HG02610 (cell line): ENCODE data around the gene BFAR.
"Not testable (repeated sequence)": the region's sequence is repeated elsewhere in the genome, so short reads cannot be mapped to it uniquely, and the experiment has no call there.

Experiments
- ATAC-seq: cut with Tn5 transposase; IDR thresholded peaks from one replicate; pipeline ENCODE4 v1.9.1; 2021; ENCODE audit warnings: mild to moderate bottlenecking, moderate library complexity; ENCODE audit not compliant: unreplicated experiment

Gene BFAR

DNA sequence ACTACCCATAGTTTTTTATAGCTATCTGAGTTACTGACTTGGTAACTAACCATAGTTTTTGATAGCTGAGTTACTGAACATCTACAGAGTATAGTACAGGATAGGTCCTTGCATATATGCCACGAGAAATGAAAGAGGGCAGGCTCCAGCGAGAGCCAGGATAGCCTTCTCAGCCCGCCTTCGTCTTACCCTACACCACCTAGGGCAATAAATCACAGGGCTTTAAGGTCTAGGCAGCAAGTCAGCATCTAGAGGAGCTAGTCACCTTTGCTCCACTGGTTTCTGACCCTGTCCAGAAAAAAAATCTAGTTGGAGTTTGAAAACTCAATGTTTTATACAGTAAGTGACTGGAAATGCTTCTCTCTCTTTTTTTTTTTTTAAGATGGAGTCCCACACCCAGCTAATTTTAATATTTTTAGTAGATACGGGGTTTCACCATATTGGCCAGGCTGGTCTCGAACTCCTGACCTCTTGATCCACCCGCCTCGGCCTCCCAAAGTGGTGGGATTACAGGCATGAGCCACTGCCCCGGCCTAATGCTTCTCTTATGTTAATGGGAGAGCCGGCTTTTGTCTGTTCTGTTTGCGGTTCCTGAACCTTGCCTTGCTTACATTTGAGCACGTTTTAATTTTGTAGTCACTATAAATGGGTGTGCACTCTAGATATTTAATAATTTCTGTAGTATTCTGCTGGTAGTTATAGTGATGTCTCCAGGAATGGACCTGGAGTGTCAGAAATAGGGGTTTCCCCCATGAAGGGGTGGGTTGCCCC, 2.8 kb downstream of the BFAR start:
- ATAC-seq: no peak

DNA sequence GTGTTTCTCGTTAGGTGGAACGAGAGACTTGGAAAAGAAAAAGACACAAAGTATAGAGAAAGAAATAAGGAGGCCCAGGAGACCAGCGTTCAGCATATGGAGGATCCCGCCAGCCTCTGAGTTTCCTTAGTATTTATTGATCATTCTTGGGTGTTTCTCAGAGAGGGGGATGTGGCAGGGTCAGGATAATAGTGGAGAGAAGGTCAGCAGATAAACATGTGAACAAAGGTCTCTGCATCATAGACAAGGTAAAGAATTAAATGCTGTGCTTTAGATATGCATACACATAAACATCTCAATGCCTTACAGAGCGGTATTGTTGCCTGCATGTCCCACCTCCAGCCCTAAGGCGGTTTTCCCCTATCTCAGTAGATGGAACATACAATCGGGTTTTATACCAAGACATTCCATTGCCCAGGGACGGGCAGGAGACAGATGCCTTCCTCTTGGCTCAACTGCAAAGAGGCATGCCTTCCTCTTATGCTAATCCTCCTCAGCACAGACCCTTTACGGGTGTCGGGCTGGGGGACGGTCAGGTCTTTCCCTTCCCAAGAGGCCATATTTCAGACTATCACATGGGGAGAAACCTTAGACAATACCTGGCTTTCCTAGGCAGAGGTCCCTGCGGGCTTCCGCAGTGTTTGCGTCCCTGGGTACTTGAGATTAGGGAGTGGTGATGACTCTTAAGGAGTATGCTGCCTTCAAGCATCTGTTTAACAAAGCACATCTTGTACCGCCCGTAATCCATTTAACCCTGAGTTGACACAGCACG, 3.6 kb downstream of the BFAR start:
- not testable (repeated sequence) for ATAC-seq

DNA sequence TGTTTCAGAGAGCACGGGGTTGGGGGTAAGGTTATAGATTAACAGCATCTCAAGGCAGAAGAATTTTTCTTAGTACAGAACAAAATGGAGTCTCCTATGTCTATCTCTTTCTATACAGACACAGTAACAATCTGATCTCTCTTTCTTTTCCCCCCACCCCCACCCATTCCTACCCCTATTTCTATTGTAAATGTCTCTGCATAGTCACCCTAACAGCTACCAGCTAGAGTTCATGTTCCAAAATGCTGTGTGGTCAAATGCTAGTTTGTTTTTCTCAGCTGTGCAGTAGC, 4.1 kb downstream of the BFAR start:
- not testable (repeated sequence) for ATAC-seq

DNA sequence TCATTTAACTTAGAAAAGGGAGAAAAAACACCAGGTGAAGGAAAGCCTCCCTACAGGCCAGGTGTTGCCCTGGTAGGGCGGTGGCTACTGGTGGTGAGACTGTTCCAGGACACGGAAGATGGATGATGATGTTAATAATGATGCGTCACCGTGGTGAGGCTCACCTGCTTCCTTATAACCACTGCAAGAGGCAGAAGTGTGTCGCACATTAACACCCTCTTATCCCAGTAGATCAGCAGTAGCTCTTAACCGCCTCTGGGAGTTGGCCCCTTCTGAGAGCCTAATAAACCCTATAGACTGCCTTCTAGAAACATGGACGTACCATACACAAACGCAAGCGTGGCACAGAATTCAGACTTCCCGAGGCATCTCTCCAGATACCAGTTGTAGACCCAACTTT, 7.8 kb downstream of the BFAR start:
- ATAC-seq: no peak

DNA sequence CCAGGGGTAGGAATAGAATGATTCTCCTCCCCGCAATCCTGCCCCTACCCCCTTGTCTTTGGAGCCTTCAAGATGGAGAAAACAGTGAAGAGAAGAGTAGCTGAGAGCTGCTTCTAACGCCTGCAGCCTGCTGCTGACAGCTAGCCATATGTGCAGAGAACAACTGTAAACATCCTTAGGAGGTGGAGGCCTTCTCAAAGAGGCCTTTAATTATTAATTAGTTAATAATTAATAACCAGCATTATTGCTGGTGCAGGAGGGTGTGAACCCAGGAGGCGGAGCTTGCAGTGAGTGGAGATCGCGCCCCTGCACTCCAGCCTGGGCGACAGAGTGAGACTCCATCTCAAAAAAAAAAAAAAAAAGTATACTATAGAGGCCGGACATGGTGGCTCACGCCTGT, 8.5 kb downstream of the BFAR start:
- ATAC-seq: no peak

DNA sequence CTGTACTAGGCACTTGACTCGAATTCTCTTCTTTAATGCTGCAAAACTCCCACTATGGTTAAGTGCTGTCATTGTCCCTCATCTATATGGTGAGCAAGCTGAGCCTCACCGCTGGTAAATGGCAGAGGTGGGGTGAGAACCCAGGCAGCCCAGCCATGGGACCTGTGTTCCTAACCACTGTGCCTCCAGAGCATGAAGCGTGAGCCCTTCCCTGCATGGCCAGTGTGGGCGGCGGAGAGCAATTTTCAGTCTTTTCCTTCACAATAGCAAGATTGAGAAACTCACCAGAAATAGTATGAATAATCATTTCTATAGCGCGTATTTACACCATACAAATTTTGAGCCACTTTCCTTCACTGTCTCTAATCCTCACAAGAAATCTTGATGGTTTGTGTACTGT, 9.2 kb downstream of the BFAR start:
- peak; percentile 40 for ATAC-seq

DNA sequence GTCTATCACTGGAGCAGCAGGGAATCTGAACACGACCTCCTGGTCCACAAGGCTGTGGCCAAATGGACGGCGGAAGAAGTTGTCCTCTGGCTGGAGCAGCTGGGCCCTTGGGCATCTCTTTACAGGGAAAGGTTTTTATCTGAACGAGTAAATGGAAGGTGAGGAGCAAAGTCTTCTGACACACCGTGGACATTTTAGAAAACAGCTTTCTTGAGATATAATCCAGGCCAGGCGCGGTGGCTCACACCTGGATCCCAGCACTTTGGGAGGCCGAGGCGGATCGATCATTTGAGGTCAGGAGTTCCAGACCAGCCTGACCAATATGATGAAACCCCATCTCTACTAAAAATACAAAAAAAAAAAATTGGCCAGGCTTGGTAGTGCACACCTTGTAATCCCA, 17.1 kb downstream of the BFAR start:
- ATAC-seq: no peak

DNA sequence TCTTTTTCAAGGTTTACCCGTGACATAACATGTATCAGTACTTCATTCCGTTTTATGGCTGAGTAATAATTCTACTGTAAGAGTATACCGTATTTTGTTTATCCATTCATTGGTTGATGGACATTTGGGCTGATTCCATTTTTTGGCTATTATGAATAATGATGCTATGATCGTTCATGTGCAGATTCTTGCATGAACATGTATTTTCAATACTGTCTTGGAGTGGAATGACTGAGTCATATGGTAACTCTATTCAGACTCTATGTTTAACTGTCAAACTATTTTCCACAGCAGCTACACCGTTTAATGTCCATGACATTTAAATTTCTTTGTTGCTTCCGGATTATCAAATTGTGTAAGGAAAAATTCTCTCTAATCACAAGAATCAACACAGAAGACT, 17.9 kb downstream of the BFAR start:
- no peak for ATAC-seq

DNA sequence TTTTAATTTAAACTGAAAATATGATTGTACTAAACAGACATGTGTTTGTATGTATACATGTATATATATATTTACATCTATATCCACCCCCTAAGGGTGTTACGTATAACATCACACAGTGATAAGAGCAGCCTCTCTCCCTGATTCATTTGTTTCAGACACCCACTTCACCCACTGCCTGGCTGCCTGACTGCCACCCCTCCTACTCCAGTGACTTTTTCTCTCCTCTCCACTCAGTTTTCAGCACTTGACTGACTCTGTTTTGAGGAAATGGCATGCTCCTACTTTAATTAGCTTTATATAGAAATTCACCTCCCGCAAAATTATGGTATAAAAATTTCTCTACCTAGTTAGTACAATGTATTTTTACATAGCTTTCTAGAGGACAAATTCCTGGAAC, 20.0 kb downstream of the BFAR start:
- ATAC-seq: no peak

DNA sequence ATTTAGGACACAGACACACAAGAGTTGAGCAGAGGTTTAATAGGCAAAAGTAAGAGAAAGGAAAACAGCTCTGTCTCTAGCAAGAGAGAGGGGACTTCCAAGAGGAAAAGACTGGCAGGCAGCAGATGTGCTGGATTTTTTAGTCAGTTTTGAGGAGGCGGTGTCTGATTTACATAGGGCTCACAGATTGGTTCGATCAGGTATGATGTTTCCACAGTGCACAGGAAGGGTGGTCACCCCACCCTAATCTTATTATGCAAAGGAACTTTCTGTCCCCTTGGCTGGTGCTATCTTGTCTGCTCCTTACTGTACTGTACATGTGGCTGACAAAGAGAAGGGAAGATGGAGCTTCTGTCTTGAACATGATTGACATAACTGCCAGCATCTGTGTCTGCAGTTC, 25.3 kb downstream of the BFAR start:
- peak; percentile 93 for ATAC-seq

DNA sequence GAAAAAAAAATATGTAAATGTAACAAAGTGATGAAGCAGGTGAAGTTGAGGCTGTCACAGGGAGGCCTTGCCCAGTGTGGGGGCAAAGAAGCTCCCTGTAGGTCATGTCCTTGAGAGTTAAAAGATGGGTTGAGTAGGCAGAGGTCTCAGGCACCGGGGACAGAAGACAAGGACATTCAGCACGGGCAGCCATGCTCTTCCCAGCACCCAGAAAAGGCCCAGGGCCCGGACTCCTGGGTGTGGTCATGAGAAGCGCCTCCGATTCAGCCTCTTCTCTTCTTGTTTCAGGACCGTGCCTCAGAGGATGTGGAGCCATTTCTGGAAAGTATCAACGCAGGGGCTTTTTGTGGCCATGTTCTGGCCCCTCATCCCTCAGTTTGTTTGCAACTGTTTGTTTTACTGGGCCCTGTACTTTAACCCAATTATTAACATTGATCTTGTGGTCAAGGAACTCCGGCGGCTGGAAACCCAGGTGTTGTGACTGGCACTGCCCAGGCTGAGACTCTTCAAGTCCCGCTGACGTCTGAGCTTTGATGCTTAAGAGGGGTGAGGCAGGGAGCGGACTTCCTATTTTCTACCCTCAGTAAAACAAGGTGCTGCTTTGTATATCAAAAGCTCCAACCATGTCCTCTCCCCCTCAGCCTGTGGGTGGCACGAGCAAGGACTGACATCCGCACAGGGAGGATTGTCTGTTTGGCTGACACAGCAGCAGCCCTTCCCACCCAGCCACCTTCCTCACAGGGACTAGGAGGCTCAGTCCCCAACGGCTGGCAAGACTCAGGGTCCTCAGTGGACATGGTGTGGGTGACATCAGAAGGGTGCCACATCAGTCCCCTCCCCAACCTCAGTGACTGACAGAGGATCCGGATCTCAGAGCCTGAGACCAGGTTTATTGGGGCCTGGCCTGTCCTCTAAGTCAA, 34.9 kb downstream of the BFAR start:
- no peak for ATAC-seq

DNA sequence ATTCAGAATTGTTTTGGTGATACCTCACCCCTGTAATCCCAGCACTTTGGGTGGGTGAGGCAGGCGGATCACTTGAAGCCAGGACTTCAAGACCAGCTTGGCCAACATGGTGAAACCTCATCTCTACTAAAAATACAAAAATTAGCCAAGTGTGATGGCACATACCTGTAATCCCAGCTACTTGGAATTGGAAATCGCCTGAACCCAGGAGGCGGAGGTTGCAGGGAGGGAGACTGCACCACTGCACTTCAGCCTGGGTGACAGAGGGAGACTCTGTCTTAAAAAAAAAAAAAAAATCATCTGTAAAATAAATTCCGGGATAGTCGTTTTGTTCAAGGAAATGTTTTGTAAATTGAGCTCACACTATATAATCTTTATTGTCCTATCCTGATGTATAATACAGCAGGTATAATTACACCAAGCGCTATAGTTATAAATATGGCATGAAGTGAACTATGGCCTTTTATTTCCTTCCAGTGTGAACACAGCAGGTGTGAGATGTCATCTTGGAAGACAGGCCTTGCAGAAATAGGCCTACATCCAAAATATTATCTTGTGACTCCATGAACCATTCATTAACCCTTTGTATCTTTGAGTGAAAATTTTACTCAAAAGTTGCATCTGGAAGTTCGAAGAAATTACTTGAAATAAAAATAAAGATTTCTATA, 35.9 kb downstream of the BFAR start:
- no peak for ATAC-seq

DNA sequence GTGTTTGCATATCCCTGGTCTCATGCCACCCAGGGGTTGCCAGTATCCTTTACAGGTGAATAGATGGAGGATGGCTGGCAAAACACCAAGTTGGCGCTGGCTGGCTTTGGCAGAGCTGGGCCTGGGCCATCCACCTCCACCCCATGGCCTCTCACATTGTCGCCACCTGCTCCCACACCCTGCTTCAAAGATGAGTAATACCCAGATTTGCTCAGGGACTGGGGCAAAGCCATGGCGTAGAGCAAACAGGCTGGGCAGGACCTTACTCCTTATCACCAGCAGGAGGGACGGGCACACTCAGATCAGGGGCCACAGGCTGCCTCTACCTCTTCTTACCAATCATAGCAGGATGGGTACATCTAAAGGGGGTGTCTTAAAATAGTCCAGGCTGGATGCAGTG, 37.0 kb downstream of the BFAR start:
- no peak for ATAC-seq

DNA sequence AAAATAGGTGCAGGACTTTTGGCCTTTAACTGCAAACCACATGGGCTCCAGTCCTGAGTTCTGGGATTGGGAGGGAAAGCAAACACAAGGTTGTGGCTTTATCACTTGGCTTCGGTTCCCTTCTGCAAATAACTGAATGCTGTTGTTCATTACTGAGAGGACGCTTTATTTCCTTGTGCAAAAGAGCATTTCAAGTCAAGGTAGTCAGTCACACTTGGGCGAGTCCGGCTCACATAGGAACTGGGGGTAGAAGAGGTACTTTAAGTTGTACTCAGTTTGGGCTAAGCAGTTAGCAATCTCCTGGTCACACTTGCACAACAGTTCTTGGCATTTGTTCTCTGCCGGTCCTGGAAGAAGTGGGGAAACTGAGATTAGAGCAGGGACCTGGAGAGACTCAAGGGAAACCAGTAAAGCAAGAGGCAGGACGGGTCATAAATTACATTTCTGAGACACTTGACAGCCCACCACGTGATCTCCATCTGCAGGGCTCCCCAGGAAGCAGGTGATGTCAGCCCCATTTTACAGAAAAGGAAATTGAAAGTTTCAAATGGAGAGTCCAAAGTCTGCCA, 39.7 kb downstream of the BFAR start:
- ATAC-seq: no peak

DNA sequence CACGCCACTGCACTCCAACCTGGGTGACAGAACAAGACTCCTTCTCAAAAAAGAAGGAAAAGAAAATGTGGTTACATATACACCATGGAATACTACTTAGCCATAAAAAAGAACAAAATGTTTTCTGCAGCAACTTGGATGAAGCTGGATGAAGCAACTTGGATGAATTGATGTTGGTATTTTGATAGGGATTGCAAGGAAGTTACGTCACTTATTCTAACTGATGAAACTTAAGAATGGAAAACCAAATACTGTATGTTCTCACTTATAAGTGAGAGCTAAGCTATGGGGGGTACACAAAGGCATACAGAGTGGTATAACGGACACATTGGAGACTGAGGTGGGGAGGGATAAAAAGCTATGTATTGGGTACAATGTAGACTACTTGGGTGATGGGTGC, 43.9 kb downstream of the BFAR start:
- ATAC-seq: no peak

DNA sequence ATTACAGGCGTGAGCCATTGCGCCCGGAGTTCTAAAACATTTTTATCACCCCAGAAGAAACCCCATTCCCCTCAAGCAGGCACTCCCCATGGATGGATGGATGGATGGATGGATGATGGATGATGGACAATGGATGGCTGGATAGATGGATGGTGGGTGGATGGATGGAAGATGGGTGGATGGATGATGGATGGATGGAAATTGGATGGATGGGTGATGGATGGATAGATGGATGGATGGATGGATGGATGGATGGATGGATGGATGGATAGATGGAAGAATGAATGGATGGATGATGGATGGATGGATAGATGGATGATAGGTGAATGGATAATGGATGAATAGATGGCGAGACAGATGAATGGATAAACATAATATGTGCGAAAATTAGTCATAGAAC, 44.9 kb downstream of the BFAR start:
- no peak for ATAC-seq

DNA sequence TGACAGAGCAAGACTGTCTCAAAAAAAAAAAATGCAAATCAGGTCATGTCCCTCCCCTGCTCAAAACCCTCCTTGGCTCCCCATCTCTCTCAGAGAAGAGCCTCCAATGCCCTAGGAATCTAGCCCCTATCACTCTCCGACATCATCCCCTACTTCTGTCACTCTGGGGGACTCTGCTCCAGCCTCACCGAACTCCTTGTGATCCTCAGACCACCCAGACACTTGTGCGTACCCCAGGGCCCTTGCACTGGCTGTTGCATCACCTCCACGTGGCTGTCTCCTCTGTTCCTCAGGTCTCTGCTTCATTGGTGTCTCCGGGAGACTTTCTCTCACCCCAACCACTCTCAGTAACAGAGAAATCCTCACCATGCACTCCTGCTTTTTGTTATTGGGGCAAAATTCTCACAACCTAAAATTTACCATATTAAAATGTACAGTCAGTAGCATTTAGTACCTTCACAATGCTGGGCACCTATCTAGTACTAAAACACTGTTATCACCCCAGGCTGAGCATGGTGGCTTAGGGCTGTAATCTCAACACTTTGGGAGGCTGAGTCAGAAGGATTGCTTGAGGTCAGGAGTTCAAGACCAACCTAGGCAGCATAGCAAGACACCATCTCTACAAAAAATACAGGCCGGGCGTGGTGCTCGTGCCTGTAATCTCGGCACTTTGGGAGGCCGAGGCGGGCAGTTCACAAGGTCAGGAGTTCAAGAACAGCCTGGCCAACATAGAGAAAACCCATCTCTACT, 46.2 kb downstream of the BFAR start:
- no peak for ATAC-seq

DNA sequence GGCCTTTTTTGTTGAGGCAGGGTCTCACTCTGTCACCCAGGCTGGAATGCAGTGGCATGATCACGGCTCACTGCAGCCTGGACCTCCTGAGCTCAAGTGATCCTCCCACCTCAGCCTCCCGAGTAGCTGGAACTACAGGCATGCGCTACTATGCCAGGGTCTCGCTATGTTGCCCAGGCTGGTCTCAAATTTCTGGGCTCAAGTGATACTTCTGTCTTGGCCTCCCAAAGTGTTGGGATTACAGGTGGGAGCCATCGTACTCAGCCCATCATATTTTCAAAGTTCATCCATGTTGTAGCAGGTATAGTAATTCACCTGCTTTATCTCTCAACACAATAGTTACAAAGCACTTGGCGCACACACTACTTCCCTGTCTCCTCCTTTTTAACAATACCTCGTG, 47.6 kb downstream of the BFAR start:
- not testable (repeated sequence) for ATAC-seq

DNA sequence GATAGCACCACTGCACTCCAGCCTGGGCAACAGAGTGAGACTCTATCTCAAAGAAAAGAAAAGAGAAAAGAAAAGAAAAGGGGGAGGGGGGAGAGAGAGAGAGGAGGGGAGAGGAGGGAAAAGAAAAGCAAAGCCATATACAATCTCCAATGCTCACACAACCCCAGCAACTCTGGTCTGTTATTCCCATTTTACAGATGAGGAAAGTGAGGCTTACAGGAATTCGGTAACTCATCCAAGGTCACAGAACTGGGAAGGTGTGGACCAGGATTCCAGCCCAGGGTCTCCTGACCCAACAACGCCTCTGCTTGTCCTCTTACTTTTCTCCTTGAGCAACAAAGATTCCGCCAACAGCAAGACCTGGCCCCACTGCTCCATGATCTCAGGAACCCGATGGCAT, 48.4 kb downstream of the BFAR start:
- no peak for ATAC-seq

DNA sequence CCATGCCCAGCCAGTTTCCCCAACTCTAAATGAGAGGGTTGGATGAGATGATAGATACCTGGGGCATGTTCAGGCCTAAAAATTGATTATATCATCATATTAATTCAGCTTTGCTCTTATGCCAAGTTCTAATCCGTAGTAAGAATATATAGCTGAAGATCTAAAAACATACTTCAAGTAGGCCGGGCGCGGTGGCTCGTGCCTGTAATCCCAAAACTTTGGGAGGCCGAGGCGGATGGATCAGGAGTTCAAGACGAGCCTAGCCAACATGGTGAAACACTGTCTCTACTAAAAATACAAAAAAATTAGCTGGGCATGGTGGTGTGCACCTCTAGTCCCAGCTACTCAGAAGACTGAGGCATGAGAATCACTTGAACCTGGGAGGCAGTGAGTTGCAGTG, 49.4 kb downstream of the BFAR start:
- no peak for ATAC-seq
